Stimulated activated CD8-positive, alpha-beta memory T cell treated with anti-CD3 and anti-CD28 coated beads, Interleukin-4, amount 100 ng/mL, for 1 hour (primary cell): ENCODE measurements around the gene PCSK2.

ENCODE experiments used
- DNase-seq, 2 donors: peaks; one replicate each; pipeline ENCODE4 v3.0.0-alpha.2; 2020; ENCODE audit warnings: low read depth in 2 of 2, low spot score in 1 of 2

PCSK2 gene

DNA sequence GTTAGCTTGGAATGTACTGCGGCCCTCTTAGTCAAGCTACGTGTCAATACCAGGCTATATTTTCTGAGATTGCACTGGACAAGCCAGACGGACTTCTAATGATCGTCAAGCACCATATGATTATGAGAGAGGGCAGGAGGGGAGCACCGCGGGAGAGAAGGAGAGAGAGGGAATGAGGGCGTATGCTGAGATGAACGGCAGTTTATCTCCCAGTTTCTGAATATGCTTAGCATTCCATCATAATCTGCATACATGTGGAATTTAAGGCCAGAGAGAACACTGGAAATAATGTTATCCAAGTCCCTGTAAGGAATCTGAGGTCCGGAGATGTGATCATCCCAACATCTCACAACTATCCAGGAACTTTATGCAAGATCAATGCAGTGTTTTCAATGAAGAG is 244.1 kb downstream of the PCSK2 start:
- no peak for DNase-seq

DNA sequence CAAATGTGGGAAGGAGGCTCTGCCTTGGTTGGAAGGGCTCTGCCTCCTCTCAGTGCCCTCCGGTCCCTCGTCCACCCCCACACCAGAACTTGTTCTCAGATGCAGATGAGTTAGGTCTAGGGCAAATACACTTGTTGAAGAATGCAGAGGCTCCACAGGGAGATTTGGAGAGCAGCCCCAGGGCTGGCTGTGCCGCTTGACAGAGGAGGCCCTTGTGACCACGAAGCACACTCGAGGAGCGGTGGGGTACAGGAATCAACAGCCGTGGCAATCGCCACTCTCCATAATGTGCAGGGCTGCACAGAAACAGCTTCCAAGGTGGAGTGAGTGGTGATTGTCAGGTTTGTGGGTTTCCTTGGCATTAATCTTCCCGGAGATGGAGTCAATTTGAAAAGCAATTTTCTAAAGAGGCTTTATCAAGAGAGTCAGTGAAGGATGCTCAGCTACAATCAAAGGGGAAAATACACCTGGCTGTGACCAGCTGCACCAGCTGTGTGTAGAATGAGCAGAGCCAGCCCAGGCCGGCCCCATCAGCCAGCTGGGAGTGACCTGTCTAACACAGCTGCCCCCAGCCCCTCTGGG is 244.9 kb downstream of the PCSK2 start:
- DNase-seq, result no peak

DNA sequence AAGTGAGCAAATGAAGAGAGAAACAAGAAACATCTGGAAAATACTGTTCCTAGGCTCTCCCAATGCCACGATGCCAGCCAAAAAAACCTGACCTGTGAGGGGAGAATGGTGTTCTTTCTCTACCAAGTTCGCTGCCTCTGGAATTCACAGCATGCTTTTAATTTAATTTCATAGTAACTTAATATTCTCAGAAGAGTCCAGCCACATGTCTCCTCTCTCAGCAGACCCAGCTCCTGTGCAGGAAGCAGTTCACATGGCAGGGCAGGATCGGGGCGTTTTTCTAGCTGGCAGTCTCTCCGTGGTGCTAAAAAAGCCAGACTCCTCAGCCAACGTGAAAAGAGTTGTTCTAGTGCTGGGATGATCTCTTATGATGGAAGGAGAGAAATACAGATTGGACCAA is 246.8 kb downstream of the PCSK2 start:
- DNase-seq, result no peak

DNA sequence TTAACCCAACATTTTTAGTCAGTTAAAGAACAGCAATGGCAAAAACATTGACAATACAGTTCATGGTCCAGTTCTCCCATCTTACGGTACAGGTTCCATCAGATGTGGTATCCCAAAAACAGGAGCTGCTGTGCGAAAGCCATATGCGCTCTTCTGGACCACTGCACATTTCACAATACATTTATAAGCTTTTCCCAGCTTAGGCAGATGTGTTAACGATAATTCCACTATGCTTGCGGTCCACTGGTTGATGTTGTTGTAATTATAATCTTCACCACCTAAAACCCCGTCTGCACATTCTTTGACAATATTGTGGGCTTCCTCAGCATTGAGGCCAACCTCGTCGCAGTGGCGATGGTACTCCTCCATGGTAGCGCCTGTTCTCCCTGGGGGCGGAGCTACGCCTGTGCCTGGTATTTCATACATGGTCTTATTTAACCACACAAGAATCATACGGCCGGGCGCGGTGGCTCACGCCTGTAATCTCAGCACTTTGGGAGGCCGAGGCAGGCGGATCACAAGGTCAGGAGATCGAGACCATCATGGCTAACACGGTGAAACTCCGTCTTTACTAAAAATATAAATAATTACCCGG is 252.3 kb downstream of the PCSK2 start:
- DNase-seq, result no peak

DNA sequence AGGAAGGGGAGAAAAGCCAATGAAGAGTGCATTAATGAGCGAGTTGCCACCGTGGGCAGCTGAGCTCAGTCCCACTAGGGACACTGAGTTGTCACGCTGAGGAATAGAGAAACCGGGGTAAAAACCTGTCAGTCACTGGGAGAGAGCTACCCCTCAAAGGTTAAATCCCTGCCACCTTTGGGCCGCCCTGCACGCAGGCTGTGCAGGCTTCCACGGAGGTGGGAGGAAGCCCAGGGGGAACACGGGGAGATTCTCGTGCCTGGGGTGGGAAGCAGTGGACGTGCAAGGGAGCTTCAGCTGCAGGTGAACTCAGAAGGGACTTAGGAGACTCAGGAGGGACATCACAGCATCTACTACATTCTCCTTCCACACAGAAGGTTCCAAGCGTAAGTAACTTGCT is 253.9 kb downstream of the PCSK2 start:
- no peak for DNase-seq

DNA sequence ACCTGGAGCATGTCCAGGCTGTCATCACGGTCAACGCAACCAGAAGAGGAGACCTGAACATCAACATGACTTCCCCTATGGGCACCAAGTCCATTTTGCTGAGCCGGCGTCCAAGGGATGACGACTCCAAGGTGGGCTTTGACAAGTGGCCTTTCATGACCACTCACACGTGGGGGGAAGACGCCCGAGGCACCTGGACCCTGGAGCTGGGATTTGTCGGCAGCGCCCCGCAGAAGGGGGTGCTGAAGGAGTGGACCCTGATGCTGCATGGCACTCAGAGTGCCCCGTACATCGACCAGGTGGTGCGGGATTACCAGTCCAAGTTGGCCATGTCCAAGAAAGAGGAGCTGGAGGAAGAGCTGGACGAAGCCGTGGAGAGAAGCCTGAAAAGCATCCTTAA is 254.8 kb downstream of the PCSK2 start:
- no peak for DNase-seq

DNA sequence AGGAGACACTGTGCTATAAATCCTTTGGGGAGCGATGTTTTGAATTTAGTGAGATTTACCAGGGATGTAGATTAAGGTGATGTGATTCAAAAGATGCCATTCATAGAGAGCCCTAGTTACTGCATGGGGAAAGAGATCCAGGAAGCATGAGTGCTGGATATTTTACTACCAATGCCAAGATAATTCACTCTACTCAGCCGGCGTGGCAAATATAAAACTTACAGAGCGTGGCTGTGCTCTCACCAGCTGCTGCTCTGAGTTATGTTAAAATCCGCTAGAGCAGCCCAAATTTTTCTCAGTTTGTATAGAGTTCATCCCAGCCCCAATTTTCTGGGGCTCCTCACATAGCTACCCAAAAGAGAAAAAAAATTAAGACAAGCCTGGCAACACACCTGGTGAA is 255.7 kb downstream of the PCSK2 start:
- no peak for DNase-seq

DNA sequence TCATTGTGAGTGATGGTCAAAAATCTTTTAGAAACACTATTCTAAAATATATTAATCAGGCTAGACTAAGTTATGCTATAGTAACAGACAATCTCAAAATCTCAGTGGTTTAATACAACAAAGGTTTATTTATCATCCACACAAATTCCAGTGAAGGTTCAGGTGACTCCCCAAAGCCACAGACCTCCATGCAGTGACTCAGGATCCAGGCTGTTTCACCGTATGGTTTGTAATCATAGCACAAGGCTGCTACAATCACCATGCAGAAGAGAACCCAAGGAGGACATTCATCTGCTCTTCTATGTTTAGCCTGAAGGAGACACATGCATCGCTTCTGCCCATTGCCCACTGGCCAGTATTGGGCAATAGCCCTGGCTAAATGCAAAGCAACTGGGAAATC is 258.2 kb downstream of the PCSK2 start:
- no peak for DNase-seq

DNA sequence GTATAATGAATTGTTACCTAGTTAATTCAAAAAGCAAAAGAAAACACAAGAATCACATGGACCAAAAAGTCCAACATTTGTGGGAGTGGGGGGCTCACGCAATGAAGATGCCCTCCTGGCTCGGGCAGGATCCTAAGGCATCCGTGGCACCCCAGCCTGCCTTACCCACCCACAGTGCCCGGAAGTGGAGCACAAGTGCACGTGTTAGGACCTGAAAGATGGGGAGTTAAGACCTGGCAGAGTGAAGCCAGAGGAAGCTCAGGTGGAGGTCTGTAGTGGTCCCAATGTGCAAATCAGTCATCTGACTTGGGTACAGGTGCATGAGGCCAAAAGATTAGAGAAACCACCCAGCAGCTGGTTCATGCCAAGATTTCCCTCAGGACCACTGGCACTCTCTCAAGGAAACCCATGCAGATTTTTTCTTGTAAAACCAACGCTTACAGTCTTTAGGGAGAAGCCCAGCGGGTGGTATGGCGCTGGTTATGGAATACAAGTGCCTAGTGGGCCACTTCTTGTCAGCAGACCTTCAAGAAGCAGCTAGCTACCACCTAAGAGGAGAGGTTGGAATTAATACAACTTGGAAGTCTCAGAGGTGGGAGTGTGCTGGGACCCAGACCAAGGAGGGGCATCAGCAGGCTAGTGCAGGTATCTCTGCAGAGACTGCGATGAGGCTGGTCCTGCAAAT is 262.2 kb downstream of the PCSK2 start:
- DNase-seq, result no peak

DNA sequence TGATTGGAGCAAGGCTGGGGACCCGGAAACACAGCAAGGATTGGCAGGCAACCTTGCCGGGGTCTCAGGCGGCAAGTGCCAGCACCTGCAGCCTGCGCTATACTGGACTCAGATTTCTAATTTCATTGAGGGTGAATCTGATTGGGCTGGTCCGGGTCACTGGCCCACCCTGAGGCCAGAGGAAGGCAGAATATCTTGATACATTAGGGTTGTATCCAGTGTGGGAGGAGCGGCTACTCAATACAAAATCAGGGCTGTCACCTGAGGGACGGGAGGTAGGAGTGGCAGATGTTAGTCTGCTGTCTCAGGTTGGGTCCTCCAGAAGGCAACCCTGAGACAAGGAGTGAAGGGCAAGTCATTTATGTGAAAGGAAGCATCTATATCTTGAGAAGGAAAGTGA is 263.7 kb downstream of the PCSK2 start:
- no peak for DNase-seq

DNA sequence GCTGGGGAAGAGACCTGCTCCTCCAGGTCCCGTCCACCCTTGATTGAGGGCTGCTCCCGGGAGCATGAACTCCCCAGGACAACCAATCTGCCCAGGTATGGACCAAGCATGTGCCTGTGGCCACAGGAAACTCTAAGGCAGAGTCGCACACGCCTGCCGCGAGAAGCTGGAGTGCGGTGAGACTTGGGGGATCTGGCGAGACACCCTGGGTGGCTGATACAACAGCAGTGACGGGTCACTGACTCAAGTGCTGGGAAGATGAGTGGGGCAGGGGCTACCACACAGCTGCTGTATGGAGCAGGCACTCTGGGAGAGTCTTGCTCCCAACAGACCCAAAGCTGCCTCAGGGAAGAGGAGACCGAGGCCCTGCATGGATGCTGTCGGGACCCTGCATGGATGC is 264.2 kb downstream of the PCSK2 start:
- no peak for DNase-seq

DNA sequence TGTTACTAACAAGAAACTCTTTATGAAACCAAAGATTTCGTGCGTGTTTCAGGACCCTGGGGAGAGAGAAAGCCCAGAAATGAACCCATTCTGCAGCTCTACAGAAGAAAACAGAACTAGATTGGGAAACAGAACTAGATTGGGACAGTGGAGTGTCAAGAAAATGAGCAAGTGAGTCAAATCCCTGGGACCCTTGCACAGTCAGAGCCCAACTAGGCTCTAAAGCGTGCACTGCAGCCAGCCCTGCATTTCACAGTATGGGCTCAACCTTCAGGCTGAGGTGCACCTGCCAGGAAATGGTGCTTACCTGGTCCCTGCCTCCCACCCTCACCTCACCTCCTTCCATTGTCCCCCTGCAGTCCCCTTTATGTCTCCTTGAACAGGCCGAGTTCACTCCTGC is 264.6 kb downstream of the PCSK2 start:
- DNase-seq, result no peak

DNA sequence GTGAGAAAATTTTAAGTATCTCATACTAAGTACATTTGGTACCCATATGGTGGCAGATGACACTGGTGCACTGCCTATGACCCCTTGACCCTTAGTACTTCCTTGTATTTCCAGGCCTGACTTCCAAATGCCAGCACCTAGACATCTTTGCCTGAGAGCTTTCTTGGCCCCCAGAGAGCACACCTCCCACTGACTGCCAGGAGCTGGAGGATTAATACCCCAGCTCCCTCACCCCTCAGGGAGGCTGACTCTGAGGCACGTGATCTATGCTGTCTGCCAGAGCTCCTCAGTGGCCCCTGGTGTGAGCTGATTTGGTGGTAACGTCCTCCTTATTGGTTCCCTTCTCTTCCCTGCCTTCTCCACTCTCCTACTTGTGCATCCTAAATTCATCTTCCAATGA is 266.3 kb downstream of the PCSK2 start:
- no peak for DNase-seq

DNA sequence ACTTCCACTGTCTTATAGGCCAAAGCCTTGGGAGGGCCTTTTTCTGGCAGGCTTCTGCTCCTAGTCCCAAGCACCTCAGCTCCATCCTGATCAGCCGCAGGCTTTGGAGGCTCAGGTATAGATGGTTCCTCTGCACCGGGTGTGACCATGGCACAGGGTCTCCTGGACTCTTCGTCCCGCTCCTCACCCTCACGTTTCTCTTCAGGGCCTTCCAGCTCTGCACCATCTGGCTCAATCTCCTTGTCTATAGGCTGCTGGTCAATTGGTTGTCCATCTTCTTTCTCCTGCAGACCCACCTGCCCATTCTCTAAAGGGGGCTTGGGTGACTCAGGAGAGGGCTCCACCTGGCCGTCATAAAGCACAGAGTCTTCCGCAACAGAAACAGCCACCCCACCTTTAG is 267.4 kb downstream of the PCSK2 start:
- DNase-seq, result no peak

DNA sequence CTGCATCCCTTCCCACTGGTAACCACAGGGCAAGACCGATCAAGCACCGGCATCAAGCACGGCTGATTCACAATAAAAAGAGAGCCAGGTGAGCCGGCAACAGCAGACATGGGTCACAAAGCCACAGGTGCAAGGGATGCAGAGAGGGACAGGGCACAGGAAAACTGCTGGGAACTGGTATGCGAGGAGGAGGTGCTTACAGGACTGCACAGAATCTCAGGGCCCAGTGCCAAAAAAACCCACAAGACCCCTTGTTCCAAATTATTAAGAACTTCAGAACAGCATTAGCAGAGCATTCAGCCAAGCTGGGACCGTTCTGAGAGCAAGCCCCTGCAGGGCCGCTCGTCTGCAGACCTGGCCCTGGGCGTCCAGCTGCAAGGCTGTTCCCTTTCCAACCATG is 269.0 kb downstream of the PCSK2 start:
- DNase-seq, result no peak

DNA sequence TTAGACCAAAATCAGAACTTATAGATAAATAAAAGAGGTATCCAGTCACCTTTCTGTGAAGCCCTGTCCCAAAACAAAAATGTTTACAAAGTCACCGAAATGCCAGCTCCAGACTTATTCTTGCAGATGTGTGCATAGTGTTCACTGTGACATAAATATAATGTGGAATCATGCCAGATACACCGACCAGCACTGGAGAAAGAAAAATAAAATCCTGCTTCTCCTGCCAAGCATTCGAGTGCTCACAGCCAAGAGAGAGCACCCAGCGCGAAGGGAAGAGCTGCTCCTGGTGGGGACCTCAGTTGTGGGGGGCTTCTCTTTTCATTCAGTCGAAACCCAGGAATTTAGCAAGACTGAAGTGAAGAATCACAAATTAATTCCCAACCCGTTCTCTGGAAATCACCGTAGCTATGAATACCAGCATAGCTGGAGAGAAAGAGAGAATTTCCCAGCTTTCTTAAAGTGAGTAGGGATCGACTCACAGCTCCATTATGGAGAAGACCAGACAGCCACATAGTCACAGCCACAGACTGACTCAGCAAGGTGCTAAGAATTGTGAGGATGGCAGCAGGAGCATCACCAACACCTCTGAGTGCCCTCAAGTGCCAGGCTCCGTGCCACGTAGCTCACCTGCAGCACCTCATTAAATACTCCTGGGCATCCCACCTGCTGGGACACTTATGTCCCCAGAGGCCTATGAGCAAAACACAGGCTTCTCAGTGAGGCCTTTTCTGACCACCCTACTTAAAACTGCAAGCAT is 271.2 kb downstream of the PCSK2 start:
- no peak for DNase-seq

DNA sequence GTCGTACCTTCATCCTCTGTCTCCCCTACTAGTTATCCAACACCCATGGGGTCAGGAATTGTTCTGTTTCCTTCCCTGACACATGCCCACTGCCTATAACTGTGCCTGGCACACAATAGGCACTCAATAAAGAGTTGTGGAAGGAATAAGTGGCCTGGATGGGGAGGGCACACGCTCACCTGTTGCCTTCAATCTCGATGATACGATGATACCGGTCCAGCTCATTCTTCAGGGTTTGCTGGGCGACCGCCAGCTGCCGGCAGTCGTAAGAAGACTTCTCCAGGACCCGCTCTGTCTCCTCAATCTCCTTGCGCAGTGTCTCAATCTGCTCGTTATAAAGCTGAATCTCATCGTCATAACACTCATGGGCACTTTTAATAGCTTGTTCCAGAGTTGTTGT is 271.8 kb downstream of the PCSK2 start:
- no peak for DNase-seq

DNA sequence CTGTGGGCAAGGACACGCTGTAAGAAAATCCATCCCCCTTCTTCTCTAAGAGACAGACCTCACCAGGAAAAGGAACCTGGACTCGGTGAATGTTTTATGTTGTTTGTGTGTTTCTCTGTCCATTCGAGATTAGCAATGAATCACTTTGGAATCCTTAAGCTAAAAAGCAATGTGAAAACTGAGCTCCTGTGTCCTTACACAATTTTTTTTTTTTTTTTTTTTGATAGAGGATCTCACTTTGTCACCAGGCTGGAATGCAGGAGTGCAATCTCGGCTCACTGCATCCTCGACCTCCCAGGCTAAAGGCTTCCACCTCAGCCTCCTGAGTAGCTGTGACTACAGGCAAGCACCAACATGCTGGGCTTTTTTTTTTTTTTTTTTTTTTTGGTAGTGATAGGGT is 272.2 kb downstream of the PCSK2 start:
- DNase-seq, result no peak

DNA sequence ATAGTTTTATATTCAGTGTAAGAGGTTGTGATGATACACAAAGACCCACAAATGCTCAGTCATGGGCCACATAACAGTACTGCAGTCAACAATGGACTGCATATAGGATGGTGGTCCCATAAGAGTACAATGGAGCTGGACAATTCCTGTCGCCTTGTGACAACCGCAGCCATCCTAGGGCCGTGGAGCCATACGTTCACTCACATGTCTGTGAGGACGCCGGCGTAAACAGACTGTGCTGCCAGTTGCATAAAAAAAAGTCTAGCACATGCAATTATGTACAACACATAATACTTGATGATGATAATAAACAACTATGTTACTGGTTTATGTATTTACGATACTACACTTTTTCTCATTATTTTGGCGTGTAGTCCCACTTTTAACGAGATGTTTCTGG is 273.4 kb downstream of the PCSK2 start:
- no peak for DNase-seq

DNA sequence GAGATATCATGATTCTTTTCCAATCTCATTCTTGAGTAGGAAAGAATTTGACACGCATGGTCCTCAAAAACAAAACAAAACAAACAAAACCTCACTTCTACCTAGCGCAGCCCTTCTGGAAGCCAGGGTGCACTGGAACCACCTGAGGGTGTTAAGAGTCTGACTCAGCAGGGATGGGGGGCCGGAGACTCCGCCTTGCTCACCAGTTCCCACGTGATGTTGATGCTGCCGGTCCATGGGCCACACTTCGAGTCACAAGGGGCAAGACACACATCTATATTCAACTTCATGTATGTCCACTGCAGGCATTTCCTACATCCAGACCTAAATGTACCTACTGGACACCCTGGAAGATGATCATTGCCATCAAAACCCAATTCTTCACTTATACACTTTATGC is 274.0 kb downstream of the PCSK2 start:
- DNase-seq, result no peak

DNA sequence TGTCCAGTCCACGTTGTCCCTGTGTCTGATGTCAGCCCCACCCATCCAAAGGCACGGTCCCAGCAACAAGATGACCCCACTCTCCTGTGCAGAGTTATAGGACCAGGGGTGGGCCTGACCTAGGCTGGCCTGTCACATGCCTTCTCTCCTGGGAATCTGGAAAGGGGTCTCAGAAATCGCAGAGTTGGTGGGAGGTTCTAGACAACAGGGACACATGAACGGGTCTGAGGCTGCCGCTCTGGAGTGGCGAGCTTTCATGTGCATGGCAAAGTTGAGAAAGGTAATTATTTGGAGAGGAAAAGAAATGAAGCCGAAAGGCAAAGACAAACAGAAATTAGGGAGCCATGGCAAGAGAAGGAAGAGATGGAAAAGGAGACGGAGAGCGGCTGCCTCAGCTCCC is 274.9 kb downstream of the PCSK2 start:
- no peak for DNase-seq

DNA sequence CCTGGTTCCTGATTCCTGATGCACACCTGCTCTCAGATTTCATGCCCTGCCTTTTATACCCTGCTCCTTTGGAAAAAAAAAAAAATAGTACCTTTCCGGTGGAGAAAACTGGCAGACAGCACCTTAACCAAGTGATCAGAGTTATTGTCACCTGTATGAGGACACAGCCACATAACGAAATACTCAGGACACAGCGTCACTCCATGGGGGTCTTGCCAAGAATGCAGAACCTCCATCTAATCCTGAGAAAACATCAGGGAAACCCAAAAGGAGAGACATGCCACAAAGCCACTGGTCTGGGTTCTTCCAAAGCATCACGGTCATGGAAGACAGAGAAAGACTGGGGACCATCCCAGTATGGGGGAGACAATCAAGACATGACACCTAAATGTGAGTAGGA is 275.3 kb downstream of the PCSK2 start:
- no peak for DNase-seq
